ENCODE measurements around the gene AGBL4. TPM values are rescaled to one million over a fixed set of nuclear protein-coding genes. Genes with fewer than 3 reads are reported as not detected.

Gene AGBL4
- total and polyA plus RNA-seq, 7 donors: 0.09 to 0.36 (median 0.16) TPM; not detected in 4

DNA sequence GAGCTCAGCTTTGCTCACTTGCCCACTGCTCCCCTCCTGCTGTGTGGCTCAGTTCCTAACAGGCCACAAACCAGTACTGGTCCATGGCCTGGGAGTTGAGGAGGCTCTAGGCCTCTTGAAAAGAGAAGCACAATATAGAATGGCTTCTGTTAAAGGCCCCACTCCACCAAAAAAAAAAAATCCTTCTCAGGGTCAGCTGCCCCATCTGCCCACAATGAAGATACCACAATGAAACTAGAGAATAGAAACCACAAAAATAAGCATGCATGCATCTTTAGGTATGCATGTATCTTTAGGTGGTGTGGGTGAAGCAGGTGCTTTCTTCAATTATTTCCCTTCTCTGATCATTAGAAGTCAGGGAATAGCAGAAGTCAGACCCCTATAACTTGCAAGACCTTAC is 626.7 kb downstream of the AGBL4 start:
- no peaks in the 10 kb centered on the region for H3K27me3 ChIP-seq
- no peaks in the 10 kb centered on the region for H3K4me1 ChIP-seq
- no peak overlapping the region for H3K4me3 ChIP-seq
- DNase-seq: no peak
- H3K36me3 ChIP-seq: no peaks in the 10 kb centered on the region
- no peak overlapping the region for H3K27ac ChIP-seq
- intact Hi-C loops (cut with DNase I): no loop called here
- TF ChIP-seq POLR2AphosphoS5 (IDR thresholded peaks at IDR 0.05) (no peak), EP300 (IDR thresholded peaks at IDR 0.05) (no peak), POLR2A (IDR thresholded peaks at IDR 0.05) (no peak)
- TF ChIP-seq, protein P1, sequence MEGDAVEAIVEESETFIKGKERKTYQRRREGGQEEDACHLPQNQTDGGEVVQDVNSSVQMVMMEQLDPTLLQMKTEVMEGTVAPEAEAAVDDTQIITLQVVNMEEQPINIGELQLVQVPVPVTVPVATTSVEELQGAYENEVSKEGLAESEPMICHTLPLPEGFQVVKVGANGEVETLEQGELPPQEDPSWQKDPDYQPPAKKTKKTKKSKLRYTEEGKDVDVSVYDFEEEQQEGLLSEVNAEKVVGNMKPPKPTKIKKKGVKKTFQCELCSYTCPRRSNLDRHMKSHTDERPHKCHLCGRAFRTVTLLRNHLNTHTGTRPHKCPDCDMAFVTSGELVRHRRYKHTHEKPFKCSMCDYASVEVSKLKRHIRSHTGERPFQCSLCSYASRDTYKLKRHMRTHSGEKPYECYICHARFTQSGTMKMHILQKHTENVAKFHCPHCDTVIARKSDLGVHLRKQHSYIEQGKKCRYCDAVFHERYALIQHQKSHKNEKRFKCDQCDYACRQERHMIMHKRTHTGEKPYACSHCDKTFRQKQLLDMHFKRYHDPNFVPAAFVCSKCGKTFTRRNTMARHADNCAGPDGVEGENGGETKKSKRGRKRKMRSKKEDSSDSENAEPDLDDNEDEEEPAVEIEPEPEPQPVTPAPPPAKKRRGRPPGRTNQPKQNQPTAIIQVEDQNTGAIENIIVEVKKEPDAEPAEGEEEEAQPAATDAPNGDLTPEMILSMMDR (IDR thresholded peaks at IDR 0.05): no peak
- H3K9me3 ChIP-seq: peaks cover 0 to 2% (median 0%) of the 10 kb centered on the region in 4 donors

DNA sequence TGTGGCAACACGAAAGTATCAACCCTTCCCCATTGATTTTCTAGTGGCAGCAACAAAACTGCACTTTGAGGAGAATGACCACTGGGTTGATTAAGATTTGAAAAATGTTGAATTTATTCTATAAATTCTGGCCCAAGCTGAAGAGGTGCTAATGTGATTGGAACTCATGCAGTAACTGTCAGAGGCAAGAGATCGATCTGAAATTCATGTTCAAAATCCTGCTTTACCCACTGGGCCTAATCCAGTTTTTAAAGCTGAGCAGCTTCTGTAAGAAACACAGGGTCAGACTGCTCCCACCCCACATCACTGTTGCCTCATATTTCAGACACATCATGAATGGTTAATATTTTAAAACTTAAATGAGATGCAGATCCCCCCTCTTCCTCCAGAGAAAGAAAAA is 629.6 kb downstream of the AGBL4 start:
- H3K36me3 ChIP-seq: no peaks in the 10 kb centered on the region
- H3K4me1 ChIP-seq: no peaks in the 10 kb centered on the region
- no peak overlapping the region for H3K27ac ChIP-seq
- no peaks in the 10 kb centered on the region for H3K9me3 ChIP-seq
- TF ChIP-seq, protein P1 (IDR thresholded peaks at IDR 0.05): no peak
- no peak for TF ChIP-seq EP300 (IDR thresholded peaks at IDR 0.05)
- TF ChIP-seq POLR2AphosphoS5 (IDR thresholded peaks at IDR 0.05): no peak
- no peak for TF ChIP-seq POLR2A (IDR thresholded peaks at IDR 0.05)
- intact Hi-C loops (cut with DNase I): no loop called here
- H3K4me3 ChIP-seq: no peak overlapping the region
- 84 to 88% methylated on average over 2 of the region's 2 CpGs for WGBS, 2 donors
- H3K27me3 ChIP-seq: no peaks in the 10 kb centered on the region
- DNase-seq: no peak

DNA sequence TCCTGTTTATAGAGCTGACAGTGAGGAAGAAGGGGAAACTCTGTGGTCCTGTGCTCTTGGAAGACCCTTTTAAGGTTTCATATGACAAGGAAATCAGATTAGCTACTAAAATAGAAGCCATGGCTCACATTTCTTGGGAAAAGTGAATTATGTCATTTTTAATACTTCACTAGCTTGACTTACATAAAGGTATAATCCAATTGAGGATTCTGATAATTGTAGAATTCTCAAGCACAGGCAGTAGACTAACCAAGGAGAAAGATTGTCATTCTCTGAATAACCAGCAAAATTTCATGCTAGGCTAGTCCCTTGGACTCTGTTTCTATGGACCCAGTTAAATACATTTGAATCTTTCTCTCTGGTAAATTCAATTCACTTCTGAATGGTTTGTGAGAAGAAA is 634.1 kb downstream of the AGBL4 start:
- no peaks in the 10 kb centered on the region for H3K4me1 ChIP-seq
- TF ChIP-seq, protein P1 (IDR thresholded peaks at IDR 0.05): no peak
- TF ChIP-seq EP300 (IDR thresholded peaks at IDR 0.05) (no peak), POLR2AphosphoS5 (IDR thresholded peaks at IDR 0.05) (no peak), POLR2A (IDR thresholded peaks at IDR 0.05) (no peak)
- no peaks in the 10 kb centered on the region for H3K36me3 ChIP-seq
- H3K9me3 ChIP-seq: no peaks in the 10 kb centered on the region
- no peak overlapping the region for H3K27ac ChIP-seq
- intact Hi-C loops (cut with DNase I): no loop called here
- H3K4me3 ChIP-seq: no peak overlapping the region
- no peaks in the 10 kb centered on the region for H3K27me3 ChIP-seq
- no peak for DNase-seq

DNA sequence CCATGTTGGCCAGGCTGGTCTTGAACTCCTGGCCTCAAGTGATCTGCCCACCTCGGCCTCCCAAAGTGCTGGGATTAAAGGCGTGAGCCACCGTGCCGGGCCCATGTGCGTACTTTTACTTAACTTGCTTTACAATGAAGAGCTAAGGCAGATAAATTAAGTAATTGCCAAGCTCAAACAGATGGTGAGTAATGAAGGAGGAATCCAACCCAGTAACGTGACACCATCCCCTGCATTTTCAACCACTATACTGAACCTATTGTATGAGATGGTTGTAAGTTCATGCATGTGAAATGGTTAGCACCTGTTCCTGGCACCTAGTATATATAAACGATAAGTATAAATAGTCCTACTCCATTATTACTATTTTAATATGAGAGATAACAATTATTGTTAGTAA is 659.1 kb downstream of the AGBL4 start:
- Histone ChIP-seq H3K36me3 (no peaks in the 10 kb centered on the region), H3K4me3 (no peak overlapping the region), H3K27ac (no peak overlapping the region), H3K4me1 (no peaks in the 10 kb centered on the region), H3K9me3 (no peaks in the 10 kb centered on the region), H3K27me3 (no peaks in the 10 kb centered on the region)
- DNase-seq: no peak
- intact Hi-C loops (cut with DNase I): no loop called here
- TF ChIP-seq POLR2AphosphoS5 (IDR thresholded peaks at IDR 0.05) (no peak), EP300 (IDR thresholded peaks at IDR 0.05) (no peak), POLR2A (IDR thresholded peaks at IDR 0.05) (no peak)
- TF ChIP-seq, protein P1 (IDR thresholded peaks at IDR 0.05): no peak
- 86 to 89% methylated on average over 7 of the region's 7 CpGs for WGBS, 2 donors

DNA sequence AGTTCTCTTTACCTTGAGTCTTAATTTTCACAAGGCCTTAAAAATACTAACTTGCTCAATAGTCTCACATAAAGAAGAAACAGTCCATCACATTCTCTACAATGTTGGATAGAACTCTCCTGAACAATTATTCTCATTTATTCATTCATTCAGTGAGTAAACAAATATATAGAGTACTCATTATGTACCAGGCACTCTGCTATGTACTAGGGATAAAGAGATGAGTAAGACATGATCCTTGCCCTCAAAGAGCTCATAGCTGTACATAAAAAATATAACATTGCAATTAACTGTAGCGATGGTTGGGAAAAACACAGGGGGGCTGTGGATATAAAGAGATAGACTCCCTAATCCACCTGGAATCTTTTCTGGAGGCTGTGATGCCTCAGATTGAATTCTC is 660.1 kb downstream of the AGBL4 start:
- DNase-seq: no peak
- WGBS, 2 donors: 51 to 54% methylated on average over 1 of the region's 1 CpG
- no peaks in the 10 kb centered on the region for H3K4me1 ChIP-seq
- H3K4me3 ChIP-seq: no peak overlapping the region
- H3K27ac ChIP-seq: no peak overlapping the region
- H3K27me3 ChIP-seq: no peaks in the 10 kb centered on the region
- intact Hi-C loops (cut with DNase I): no loop called here
- no peaks in the 10 kb centered on the region for H3K36me3 ChIP-seq
- TF ChIP-seq POLR2AphosphoS5 (IDR thresholded peaks at IDR 0.05) (no peak), POLR2A (IDR thresholded peaks at IDR 0.05) (no peak), EP300 (IDR thresholded peaks at IDR 0.05) (no peak)
- TF ChIP-seq, protein P1 (IDR thresholded peaks at IDR 0.05): no peak
- H3K9me3 ChIP-seq: no peaks in the 10 kb centered on the region
